Mucosa of rectum (tissue), 2 donors: ENCODE results near the gene UBALD2.

Experiments
- H3K27ac ChIP-seq, 2 donors: one replicate each; pipeline ENCODE4 v1.7.0; 2013; ENCODE audit warnings: inconsistent platforms in 2 of 2, low read depth in 2 of 2, low read length in 2 of 2
- H3K27me3 ChIP-seq, 2 donors: one replicate each; pipeline ENCODE4 v1.7.0; 2013; ENCODE audit warnings: low read length in 2 of 2; ENCODE audit not compliant: control insufficient read depth in 2 of 2, insufficient read depth in 2 of 2
- H3K36me3 ChIP-seq, 2 donors: one replicate each; pipeline ENCODE4 v1.7.0; 2013; ENCODE audit warnings: low read length in 2 of 2; ENCODE audit not compliant: control insufficient read depth in 2 of 2, insufficient read depth in 2 of 2
- H3K4me1 ChIP-seq, 2 donors: one replicate each; pipeline ENCODE4 v1.7.0; 2013; ENCODE audit warnings: low read length in 2 of 2, mild to moderate bottlenecking in 1 of 2; ENCODE audit not compliant: control insufficient read depth in 2 of 2, insufficient read depth in 2 of 2
- H3K4me3 ChIP-seq, 2 donors: one replicate each; pipeline ENCODE4 v1.7.0; 2013; ENCODE audit warnings: low read length in 2 of 2
- H3K9ac ChIP-seq, 2 donors: one replicate each; pipeline ENCODE4 v1.7.0; 2013; ENCODE audit warnings: low read length in 2 of 2, low read depth in 1 of 2, mild to moderate bottlenecking in 1 of 2
- H3K9me3 ChIP-seq, 2 donors: one replicate each; pipeline ENCODE4 v1.7.0; 2013; ENCODE audit warnings: low read length in 2 of 2; ENCODE audit not compliant: control insufficient read depth in 2 of 2
- donor health status: healthy.
- donor health status: Normal muscosa, but diverticular disease.

The UBALD2 gene

DNA sequence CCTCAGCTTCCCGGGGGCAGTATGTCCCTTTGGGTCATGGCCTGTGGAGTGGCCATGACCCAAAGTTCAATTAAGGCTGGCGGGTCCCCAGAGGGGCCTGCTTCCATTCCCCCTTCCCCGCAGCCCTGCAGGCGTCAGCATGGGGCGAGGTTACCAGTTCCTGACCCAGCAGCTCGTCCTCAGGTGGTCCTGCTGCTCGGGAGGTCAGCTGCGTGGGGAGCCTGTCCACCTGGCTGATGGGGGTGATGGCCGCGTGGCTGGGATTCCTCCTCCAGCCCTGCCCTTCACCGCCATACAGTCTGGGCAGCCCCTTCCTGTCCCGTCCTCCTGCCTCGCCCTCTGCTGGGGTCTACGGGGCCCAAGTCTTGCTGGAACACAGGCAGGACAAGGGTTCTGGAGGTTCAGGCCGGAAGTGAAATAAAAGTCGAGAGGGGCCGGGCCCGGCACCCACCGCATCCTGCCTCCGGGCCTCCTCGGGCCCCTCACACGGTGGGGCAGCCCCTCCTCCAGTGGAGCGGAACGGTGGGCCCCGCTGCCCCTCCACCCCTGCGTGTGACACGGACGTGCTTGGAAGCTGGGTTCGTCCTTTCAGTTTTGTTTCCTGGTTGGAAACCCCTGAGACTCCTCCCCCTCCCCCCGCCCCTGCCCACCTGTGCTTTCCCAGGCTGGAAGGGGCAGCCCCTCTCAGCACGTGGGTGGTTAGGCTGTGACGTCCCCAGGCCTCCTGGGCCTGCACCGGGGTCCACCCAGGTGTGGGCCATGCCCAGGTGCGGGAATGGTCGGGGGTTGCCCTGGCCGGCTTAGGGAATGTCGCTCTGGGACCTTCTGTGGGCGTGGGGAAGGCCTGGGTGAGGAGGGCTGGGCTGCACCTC lies 6.8 kb downstream of the UBALD2 start:
- no peaks in the 10 kb centered on the region for H3K9me3 ChIP-seq
- H3K9ac ChIP-seq = peak overlapping the region; percentile 76 to 88
- peak overlapping the region; percentile 65 to 68 for H3K4me3 ChIP-seq
- H3K27me3 ChIP-seq = no peaks in the 10 kb centered on the region
- H3K27ac ChIP-seq = peak overlapping the region; percentile 76 to 86
- peaks cover 49 to 51% of the 10 kb centered on the region in 2 donors for H3K4me1 ChIP-seq
- H3K36me3 ChIP-seq = peaks cover 16 to 18% of the 10 kb centered on the region in 2 donors

DNA sequence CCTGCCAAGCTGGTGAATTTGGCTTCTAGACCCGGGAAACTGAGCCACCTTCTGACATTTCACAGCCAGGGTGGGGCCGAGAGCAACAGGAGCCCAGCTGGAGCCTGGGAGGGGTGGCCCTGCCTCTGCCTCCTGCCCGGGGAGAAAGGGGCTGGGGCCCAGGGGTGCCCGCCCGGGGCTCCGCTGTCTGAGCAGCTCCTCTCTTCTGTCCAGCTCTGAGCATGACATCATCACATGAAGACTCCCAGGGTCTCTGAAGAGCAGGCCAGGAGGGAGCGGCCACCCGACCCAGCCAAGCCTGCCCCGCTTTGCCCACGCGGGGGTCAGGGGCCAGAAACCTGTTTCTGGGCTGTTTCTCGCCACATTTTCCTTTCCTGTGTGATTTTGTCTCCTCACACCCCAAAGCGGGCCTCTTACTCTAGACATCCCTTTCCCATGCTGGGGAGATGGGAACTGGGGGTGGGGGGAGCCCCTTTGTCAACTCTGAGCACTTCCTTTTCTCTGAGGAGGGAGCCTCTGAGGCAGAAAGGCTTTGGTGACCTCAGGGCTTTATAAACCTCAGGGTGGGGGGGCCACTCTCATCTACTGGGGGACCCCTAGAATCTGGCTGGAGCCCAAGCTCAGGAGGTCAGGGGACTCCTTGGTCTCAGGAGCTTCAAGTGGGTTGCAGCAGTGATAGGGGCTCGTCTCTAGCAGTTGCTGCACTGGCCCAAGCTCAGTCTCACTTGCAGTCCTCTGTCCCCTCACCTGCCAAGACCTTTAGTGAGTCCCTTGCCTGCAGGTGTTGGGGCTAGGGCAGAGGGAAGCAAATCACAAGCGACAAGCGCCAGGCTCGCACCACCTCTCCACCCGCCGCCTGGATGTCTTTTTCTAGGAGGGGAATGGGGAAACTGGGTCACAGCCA lies 7.6 kb downstream of the UBALD2 start:
- H3K9me3 ChIP-seq = no peaks in the 10 kb centered on the region
- peaks cover 15 to 16% of the 10 kb centered on the region in 2 donors for H3K36me3 ChIP-seq
- H3K27me3 ChIP-seq = no peaks in the 10 kb centered on the region
- peaks cover 40 to 44% of the 10 kb centered on the region in 2 donors for H3K4me1 ChIP-seq
- peak overlapping the region; percentile 76 to 88 for H3K9ac ChIP-seq
- H3K4me3 ChIP-seq = peak overlapping the region; percentile 65 to 68
- peak overlapping the region; percentile 76 to 86 for H3K27ac ChIP-seq

DNA sequence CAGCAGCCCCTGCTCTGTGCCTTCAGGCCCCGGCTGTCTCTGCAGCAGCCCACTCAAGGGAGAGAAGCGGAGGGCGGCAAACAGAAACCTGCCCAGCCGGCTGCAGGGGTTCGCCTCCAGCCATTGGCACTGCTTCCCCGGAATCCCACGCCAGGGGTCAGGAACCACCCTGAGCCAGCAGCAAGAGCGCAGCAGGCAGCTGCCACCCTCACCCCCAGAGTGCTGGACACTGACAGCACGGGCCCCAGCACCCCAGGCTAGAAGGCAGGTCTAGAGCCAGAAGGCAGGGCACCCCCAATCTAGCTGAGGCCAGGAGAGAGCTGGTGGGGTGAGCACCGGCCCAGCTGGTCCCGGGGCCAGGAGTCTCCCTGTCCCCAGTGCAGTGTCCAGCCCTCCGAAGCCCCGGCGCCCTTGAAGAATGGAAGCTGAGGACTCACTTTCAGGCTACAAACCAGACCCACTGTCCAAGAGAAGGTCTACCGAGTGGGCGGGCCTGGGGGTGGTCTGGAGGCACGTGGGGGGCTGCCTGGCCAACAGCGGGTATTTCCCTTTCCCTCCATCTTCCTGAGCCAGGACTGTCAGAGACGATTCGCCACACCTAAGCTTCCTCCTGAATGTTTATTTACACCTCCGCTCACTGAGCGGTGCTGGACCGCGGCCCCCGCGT lies 8.4 kb downstream of the UBALD2 start:
- Histone ChIP-seq H3K4me3 (no peak overlapping the region), H3K4me1 (peaks cover 32 to 37% of the 10 kb centered on the region in 2 donors), H3K36me3 (peaks cover 11 to 16% of the 10 kb centered on the region in 2 donors), H3K27ac (no peak overlapping the region), H3K27me3 (no peaks in the 10 kb centered on the region), H3K9ac (no peak overlapping the region), H3K9me3 (no peaks in the 10 kb centered on the region)

DNA sequence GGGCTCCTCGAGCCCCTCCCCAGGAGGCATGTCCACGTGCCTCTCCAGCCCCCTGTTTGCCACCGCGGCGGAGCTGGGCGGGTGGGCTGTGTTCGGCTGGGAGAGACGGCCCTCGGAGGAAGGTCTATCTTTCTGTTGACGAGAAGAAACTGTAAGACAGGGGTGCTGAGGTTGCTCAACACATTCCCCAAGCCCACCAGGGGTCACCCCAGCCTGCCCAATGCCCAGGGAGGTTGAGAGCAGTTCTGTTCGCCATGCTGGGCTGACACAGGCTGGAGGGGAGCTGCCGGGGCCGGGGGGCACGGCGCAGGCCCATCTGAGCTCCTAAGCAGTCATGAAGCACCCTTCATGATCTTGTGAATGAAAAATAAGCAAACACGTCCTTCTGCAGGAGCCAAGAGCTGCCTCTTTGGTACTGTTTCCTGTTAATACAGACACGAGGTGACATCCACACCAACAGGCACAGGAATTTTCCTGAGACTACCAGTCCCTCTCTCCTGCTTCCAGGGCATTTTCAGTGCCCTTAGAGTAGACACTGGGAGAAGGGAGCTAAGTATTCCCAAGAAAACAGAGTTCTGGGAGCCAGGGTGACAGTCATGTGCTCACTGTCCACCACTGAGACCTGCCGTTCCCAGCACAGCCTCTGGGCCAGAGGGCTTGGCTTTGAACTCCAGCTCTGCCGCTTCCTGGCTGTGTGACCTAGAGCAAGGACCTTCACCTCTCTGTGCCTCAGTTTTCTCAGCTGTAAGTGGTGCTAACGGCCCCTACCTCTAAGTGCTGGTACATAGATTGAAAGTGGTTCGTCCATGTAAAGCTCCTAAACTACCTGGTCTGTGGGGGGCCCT lies 9.2 kb downstream of the UBALD2 start:
- Histone ChIP-seq H3K4me1 (peaks cover 31 to 34% of the 10 kb centered on the region in 2 donors), H3K27ac (peak overlapping the region in 1 of 2 donors; percentile 9), H3K27me3 (no peaks in the 10 kb centered on the region), H3K9ac (no peak overlapping the region), H3K4me3 (no peak overlapping the region), H3K9me3 (no peaks in the 10 kb centered on the region), H3K36me3 (peaks cover 7 to 11% of the 10 kb centered on the region in 2 donors)

DNA sequence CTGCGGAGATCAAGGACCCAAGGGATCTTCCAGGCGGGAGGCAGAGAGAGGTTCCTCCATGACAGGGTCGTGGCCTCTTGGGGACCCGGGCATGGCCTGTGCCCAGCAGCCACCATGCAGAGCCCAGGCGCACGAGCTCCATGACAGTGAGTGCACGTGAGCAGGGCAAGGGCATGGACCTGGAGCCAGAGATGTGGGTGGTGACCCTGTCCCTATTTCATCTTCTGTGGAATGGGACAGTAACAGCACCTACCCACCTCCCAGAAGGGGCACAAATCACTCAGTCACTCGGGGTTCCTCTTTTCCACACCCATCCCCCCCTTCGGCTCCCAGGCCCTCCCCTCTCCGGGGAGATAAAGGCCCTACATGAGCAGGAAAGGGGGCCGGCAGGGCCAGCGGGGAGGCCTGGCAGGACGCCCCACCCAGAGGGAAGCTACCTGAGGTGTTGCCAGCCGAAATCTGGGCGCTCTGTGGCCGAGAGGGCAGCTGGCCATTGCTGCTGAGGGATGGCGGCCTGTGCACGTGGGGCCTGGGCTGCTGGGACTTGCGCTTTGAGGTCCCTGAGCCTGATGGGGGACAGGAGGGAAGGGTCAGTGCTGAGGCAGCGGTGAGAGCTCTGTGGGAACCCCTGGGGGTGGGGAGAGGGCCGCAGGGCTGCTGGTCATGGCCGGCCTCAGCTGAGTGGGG lies 10.4 kb downstream of the UBALD2 start:
- Histone ChIP-seq H3K9ac (no peak overlapping the region), H3K36me3 (peaks cover 4% of the 10 kb centered on the region in 2 donors), H3K4me3 (no peak overlapping the region), H3K27me3 (no peaks in the 10 kb centered on the region), H3K9me3 (no peaks in the 10 kb centered on the region), H3K27ac (no peak overlapping the region), H3K4me1 (peaks cover 27 to 29% of the 10 kb centered on the region in 2 donors)

DNA sequence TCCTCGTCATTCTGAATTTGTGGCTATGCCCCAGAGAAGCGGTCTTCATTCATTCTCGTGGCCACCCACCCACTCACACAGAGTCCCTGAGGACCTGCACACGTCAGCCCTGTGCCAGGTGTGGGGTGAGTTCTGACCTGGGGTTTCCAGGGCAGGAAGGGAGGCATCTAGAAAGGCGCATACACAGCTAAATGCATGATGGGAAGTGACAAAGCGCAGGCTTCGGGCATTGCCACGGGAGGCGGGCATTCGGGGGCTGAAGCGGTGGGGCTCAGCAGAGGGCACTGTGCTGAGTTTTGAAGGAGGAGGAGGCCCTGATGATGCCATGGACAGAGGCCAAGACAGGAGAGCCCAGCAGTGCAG lies 10.9 kb downstream of the UBALD2 start:
- Histone ChIP-seq H3K9ac (no peak overlapping the region), H3K27ac (no peak overlapping the region), H3K9me3 (no peaks in the 10 kb centered on the region), H3K36me3 (no peaks in the 10 kb centered on the region), H3K4me1 (peaks cover 23 to 24% of the 10 kb centered on the region in 2 donors), H3K4me3 (no peak overlapping the region), H3K27me3 (no peaks in the 10 kb centered on the region)

DNA sequence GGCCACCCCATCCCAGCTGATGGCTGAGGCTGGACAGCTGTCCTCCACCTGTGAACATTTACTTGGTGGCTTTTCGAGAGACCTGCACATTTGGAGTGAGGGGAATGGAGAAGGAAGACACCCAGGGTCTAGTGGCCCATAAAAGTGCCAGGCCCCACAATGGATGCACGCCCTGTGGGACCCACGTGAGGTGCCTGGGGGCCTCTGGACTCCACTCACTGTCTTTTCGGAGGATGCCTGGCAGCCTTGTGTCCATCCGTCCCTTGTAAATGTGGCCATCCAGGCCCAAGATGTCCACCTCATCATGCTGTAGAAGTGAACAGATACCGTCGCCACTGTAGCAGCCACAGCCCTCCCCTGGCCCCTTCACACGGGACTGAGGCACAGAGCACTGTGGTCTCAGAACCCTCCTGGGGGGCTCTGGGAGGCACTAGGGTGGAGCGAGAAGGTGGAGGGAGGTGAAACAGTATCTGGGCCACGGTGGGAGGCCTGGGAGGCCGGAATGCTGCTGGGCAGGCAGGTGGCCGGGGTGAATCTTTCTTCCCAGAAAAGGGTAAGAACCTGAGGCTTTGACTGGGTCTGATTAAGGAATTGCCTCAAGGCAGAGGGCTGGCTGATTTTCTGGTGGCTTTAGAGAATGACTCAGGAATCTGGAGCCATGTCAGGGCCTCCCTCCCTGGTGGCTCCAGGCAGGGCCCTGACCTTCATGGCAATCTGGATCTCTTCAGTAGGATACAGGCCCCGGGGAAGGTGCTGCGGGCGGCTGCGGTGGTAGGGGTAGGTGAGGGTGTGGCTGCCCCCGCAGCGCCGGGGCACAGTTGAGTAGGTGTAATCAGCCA lies 11.5 kb downstream of the UBALD2 start:
- H3K9ac ChIP-seq = no peak overlapping the region
- H3K36me3 ChIP-seq = no peaks in the 10 kb centered on the region
- no peak overlapping the region for H3K27ac ChIP-seq
- H3K4me3 ChIP-seq = no peak overlapping the region
- H3K9me3 ChIP-seq = no peaks in the 10 kb centered on the region
- H3K27me3 ChIP-seq = no peaks in the 10 kb centered on the region
- peaks cover 16 to 17% of the 10 kb centered on the region in 2 donors for H3K4me1 ChIP-seq

DNA sequence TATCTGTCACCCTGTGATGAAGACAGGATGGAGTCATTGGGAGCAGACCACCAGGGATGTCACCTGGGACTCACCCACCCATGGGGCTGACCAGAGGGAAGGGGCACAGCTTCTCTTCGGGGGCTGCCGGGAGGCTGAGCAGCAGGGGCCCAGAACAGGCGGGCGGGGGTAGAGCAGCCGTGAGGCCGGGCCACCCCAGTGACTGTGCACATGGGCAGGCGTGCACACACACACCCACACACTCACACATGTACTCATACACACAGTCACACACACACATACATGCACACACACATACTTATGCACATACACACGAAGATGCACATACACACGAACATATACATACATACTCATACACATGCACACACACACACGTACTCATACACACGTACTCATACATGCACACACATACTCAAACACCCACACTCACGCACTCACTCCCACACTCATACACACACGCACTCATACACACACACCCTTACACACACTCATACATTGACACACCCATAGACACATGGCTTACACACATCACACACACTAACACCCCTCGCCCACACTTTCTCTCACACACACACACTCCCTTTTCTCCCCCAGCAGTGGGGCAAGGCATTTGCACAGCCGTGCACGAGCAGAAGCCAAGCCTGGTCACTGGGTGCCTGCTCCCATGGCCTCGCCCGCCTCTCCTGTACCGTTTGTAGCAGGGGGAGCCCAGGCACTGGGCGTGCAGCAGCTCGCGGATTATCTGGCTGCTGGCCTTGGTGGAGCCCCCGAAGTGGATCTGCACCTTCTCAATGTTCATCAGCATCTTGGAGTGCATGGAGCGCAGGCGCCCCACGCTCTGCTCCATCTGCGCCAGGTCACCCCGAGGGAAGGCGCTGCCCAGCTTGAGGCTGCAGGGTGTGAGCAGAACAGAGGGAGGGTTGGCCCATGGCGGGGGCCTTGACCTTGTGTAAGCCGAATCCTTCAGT lies 12.4 kb downstream of the UBALD2 start:
- H3K9ac ChIP-seq = no peak overlapping the region
- no peaks in the 10 kb centered on the region for H3K27me3 ChIP-seq
- H3K9me3 ChIP-seq = no peaks in the 10 kb centered on the region
- H3K27ac ChIP-seq = no peak overlapping the region
- no peak overlapping the region for H3K4me3 ChIP-seq
- no peaks in the 10 kb centered on the region for H3K36me3 ChIP-seq
- H3K4me1 ChIP-seq = peaks cover 7 to 12% of the 10 kb centered on the region in 2 donors
